Measurements from ENCODE around the gene PPCS. TPM values are rescaled to one million over a fixed set of nuclear protein-coding genes. Genes with fewer than 3 reads are reported as not detected.

The PPCS gene
- total RNA-seq, 2 donors from 2014 or later: 25.9 to 27.4 TPM

GRCh38 chr1:42442662-42443061, 13.7 kb upstream of the PPCS start:
- intact Hi-C loops (cut with DNase I): no loop called here
- Histone ChIP-seq H3K27me3 (no peaks in the 10 kb centered on the region), H3K4me3 (no peak overlapping the region), H3K9me3 (no peaks in the 10 kb centered on the region), H3K27ac (no peak overlapping the region), H3K4me1 (no peaks in the 10 kb centered on the region), H3K36me3 (replicated peaks in 1 of 2; ENCODE audit: insufficient read depth in 1 of 2, low read depth in 2 of 2) (no peaks in the 10 kb centered on the region)
- no peak for TF ChIP-seq CTCF (IDR thresholded peaks at IDR 0.05)
- TF ChIP-seq POLR2A (IDR thresholded peaks at IDR 0.05): no peak
- ATAC-seq (no peak), DNase-seq (no peak)
- 20 to 28% methylated on average over 2 of the region's 2 CpGs for WGBS, 2 donors

GRCh38 chr1:42449256-42449655, 7.1 kb upstream of the PPCS start:
- H3K27me3 ChIP-seq: no peaks in the 10 kb centered on the region
- ATAC-seq: no peak
- H3K9me3 ChIP-seq: no peaks in the 10 kb centered on the region
- no peak for DNase-seq
- no peak overlapping the region for H3K27ac ChIP-seq
- intact Hi-C loops (cut with DNase I): no loop called here
- no peaks in the 10 kb centered on the region for H3K36me3 ChIP-seq (replicated peaks in 1 of 2; ENCODE audit: insufficient read depth in 1 of 2, low read depth in 2 of 2)
- no peak overlapping the region for H3K4me3 ChIP-seq
- H3K4me1 ChIP-seq: no peaks in the 10 kb centered on the region
- TF ChIP-seq CTCF (IDR thresholded peaks at IDR 0.05): no peak
- TF ChIP-seq POLR2A (IDR thresholded peaks at IDR 0.05): no peak

- no peaks in the 10 kb centered on the region for H3K27me3 ChIP-seq
- H3K9me3 ChIP-seq: no peaks in the 10 kb centered on the region
- DNase-seq (no peak), ATAC-seq (no peak)
- no peak overlapping the region for H3K4me3 ChIP-seq
- no peaks in the 10 kb centered on the region for H3K36me3 ChIP-seq (replicated peaks in 1 of 2; ENCODE audit: insufficient read depth in 1 of 2, low read depth in 2 of 2)
- 88 to 91% methylated on average over 1 of the region's 1 CpG for WGBS, 2 donors
- no peak overlapping the region for H3K27ac ChIP-seq
- TF ChIP-seq POLR2A (IDR thresholded peaks at IDR 0.05) (no peak), CTCF (IDR thresholded peaks at IDR 0.05) (no peak)
- peaks cover 2% of the 10 kb centered on the region for H3K4me1 ChIP-seq
- intact Hi-C loops (cut with DNase I): no loop called here
These were observed 6.3 kb upstream of the PPCS start for GRCh38 chr1:42450061-42450460.

GRCh38 chr1:42453386-42453785, 3.0 kb upstream of the PPCS start:
- intact Hi-C loops (cut with DNase I): no loop called here
- no peaks in the 10 kb centered on the region for H3K9me3 ChIP-seq
- H3K27ac ChIP-seq: no peak overlapping the region
- DNase-seq (no peak), ATAC-seq (no peak)
- WGBS, 2 donors: 84 to 92% methylated on average over 4 of the region's 4 CpGs
- no peaks in the 10 kb centered on the region for H3K27me3 ChIP-seq
- H3K36me3 ChIP-seq (replicated peaks in 1 of 2; ENCODE audit: insufficient read depth in 1 of 2, low read depth in 2 of 2): no peaks in the 10 kb centered on the region
- H3K4me3 ChIP-seq: no peak overlapping the region
- peaks cover 24% of the 10 kb centered on the region for H3K4me1 ChIP-seq
- TF ChIP-seq POLR2A (IDR thresholded peaks at IDR 0.05) (no peak), CTCF (IDR thresholded peaks at IDR 0.05) (no peak)

GRCh38 chr1:42454403-42454802, 1.9 kb upstream of the PPCS start:
- no peak for ATAC-seq
- no peak overlapping the region for H3K4me3 ChIP-seq
- no peaks in the 10 kb centered on the region for H3K9me3 ChIP-seq
- WGBS, 2 donors: 86 to 88% methylated on average over 5 of the region's 5 CpGs
- H3K4me1 ChIP-seq: peaks cover 27% of the 10 kb centered on the region
- H3K27me3 ChIP-seq: no peaks in the 10 kb centered on the region
- DNase-seq: no peak
- no peak for TF ChIP-seq CTCF (IDR thresholded peaks at IDR 0.05)
- no peak for TF ChIP-seq POLR2A (IDR thresholded peaks at IDR 0.05)
- no peak overlapping the region for H3K27ac ChIP-seq
- peaks cover 0 to under 1% of the 10 kb centered on the region in 2 donors for H3K36me3 ChIP-seq (replicated peaks in 1 of 2; ENCODE audit: insufficient read depth in 1 of 2, low read depth in 2 of 2)
- intact Hi-C loops (cut with DNase I): no loop called here
